GM12801 (cell line): ENCODE results near the gene FMO1.

Source experiments
- TF ChIP-seq, protein P1 (sequence below): IDR thresholded peaks from one replicate; pipeline ENCODE4 v1.5.1; 2011; ENCODE audit warnings: control low read depth; ENCODE audit not compliant: insufficient read length; ENCODE audit errors: extremely low read depth

Gene FMO1, protein sequence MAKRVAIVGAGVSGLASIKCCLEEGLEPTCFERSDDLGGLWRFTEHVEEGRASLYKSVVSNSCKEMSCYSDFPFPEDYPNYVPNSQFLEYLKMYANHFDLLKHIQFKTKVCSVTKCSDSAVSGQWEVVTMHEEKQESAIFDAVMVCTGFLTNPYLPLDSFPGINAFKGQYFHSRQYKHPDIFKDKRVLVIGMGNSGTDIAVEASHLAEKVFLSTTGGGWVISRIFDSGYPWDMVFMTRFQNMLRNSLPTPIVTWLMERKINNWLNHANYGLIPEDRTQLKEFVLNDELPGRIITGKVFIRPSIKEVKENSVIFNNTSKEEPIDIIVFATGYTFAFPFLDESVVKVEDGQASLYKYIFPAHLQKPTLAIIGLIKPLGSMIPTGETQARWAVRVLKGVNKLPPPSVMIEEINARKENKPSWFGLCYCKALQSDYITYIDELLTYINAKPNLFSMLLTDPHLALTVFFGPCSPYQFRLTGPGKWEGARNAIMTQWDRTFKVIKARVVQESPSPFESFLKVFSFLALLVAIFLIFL

DNA sequence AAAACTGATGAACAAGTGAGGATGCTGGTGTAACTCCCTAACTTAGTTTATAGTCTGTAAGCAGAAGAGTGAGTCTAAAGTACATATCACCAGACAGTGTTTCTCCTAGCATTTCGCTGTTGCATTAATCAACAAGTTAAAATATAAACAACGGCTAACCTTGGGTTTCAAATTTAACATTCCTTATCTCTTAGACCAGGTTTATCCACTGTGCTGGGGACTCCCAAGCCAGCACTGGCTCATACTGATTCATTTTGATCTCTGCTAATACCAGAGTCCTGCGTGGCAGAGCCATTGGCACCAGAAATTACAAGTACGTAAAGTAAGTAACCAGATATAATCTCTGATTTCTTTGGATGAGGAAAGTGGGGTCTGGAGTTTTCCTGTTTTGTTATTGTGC, at the start of gene FMO1:
TSS of gene FMO1 (plus strand) at position 193 of the 400 bp plus-strand sequence. CDS start 9,594 bp downstream, outside the sequence.
- TF ChIP-seq, protein P1, sequence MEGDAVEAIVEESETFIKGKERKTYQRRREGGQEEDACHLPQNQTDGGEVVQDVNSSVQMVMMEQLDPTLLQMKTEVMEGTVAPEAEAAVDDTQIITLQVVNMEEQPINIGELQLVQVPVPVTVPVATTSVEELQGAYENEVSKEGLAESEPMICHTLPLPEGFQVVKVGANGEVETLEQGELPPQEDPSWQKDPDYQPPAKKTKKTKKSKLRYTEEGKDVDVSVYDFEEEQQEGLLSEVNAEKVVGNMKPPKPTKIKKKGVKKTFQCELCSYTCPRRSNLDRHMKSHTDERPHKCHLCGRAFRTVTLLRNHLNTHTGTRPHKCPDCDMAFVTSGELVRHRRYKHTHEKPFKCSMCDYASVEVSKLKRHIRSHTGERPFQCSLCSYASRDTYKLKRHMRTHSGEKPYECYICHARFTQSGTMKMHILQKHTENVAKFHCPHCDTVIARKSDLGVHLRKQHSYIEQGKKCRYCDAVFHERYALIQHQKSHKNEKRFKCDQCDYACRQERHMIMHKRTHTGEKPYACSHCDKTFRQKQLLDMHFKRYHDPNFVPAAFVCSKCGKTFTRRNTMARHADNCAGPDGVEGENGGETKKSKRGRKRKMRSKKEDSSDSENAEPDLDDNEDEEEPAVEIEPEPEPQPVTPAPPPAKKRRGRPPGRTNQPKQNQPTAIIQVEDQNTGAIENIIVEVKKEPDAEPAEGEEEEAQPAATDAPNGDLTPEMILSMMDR: no peak

GRCh38 chr1:171204296-171204695, 44.0 kb upstream of the FMO1 start:
- TF ChIP-seq, protein P1: no peak

- TF ChIP-seq, protein P1: no peak
Measured at GRCh38 chr1:171206204-171206977, 41.9 kb upstream of the FMO1 start.

GRCh38 chr1:171206978-171207355, 41.3 kb upstream of the FMO1 start:
- TF ChIP-seq, protein P1: no peak

- TF ChIP-seq, protein P1: no peak
Measured at GRCh38 chr1:171207377-171207776, 40.9 kb upstream of the FMO1 start.

- TF ChIP-seq, protein P1: no peak
Measured at GRCh38 chr1:171210355-171210754, 37.9 kb upstream of the FMO1 start.

DNA sequence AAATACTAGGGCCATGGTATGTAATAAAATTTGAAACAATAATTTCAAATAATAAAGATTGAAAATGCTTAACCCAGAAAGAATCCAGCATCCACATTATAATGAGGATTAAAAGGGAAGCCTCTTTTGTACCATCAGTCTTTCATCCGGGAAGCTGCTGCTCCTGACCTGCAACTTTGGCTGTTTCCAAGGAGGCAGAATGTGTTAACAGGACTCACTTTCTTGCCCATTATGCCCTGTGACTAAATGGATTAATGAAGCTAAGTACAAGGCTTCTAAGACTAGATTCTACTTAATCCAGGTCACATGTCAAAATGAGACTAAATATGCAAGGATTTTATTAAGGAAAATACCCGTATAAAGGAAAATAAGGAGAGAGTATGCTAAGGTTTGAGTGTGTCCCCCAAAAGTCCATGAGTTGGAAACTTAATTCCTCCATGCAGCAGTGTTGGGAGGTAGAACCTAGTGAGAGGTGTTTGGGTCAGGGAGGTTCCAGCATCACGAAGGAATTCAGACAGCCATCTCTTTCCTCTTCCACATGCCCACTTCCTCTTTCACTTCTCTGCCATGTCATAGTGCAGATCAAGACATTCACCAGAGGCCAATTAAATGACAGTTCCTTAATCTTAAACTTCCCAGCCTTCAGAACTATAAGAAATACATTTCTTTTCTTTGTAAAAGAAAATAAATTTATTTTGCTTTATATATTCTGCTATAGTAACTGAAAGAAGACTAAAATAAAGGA, 35.5 kb upstream of the FMO1 start:
- TF ChIP-seq, protein P1: no peak
